GM21528 (cell line): Measurements from ENCODE around the gene USB1.

Source experiments
- ATAC-seq: cut with Tn5 transposase; IDR thresholded peaks from one replicate; pipeline ENCODE4 v1.9.1; 2021; ENCODE audit warnings: mild to moderate bottlenecking, moderate library complexity; ENCODE audit not compliant: unreplicated experiment, low FRiP score

USB1 gene

DNA sequence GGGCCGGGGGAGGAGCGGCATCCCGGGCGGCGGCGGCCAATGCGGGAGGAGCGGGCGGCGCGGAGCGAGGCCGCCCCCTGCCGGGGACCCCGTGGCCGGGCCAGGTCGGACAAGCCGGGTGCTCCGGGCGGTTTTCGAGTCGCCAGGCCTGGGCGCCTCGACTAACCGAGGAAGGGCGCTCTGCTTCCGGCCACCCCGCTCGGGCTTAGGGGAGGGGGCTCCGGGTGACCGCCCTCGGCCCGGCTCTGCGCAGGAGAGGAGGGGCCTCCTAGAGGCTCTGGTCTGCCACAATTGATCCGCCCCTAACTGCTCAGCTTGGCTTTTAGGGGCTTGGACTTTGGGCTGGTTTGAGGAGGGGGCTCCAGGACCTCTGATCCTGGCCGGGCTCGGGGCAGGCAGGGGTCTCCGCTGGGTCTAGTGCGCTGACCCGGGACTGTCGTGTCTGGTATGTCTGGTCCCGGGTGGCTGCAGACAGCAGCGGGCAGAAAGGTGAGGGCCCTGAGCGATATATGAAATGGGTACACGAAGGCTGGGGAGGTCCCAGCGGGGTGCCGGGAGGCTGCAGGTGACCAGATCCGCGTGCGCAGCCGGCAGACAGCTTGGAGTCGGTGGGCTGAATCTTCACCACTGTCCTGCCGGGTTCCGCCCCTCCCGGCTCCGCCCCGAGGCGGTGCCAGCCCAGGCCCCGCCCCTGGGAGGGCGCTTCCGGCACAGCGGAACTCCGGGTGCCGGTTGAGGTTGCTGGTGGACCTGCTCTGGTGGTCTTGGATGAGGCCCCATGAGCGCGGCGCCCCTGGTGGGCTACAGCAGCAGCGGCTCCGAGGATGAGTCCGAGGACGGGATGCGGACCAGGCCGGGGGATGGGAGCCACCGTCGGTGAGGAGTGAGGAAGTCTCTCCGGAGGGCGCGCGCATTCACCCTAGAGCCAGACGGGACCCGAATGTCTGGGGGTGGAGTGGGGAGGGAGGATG is at the start of gene USB1:
TSS of gene USB1 (plus strand) at position 702 of the 971 bp plus-strand sequence. CDS start at position 779, 77 bp downstream.
- peak; percentile 79 for ATAC-seq

DNA sequence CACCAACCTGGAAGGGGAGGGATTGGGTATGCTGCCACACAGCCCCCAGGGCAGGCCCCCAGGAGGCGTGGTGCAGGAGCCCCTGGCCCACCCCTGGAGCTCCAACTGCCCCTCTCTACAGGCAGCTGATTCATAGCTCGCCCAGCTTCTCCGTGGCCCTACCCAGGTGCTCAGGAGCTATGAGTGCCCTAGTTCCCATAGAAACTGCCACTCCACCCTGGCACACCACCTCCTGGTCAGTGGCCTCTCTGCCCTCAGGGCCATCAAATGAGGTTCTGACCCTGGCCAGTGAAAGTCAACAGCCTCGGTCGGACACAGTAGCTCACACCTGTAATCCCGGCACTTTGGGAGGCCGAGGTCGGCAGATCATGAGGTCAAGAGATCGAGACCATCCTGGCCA is 48.3 kb upstream of the USB1 start:
- ATAC-seq: no peak

DNA sequence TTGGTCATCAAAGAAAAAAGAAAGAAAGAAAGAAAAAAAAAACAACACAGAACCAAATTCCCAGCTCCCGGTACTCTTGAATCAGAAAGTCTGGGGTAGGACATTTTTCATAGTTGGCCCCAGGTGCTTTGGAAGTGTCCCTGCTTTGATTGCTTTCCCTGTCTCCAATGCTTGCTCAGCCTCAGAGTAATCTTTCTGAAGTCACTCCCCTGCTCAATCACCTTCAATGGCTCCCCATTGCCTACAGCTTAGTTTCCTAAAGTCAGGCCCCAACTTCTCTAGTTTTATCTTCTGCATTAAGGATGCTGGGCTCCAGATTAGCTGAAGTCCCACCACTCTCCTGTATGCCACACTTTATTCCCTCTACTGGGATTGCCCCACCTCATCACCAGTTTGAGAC is 47.4 kb upstream of the USB1 start:
- no peak for ATAC-seq

DNA sequence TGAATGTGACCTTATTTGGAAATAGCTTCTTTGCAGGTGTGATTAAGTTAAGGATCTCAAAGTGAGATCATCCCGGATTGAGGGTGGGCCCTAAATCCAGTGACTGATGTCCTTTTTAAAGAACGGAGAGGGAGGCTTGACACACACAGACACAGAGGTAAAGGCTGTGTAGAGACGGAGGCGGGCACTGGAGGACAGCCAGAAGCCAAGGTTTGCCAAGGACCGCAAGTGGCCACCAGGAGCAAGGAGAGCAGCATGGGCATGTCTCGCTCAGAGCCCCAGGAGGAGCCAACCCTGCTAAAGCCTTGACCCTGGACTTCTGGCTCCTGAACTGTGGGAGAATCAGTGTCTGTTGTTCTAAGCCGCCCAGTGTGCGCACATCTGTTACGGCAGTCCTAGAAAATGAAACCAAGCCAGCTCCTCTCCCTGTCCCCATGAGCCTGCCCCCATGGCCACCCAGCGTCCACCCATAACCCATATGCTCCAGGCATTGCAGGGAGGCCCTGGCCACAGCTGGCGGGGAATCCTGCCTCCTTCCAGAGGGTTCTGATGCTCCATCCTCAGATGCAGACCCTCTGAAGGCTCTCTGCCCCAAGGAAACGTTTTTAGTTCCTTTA is 45.5 kb upstream of the USB1 start:
- no peak for ATAC-seq

GRCh38 chr16:57956270-57956808 is 44.9 kb upstream of the USB1 start:
- no peak for ATAC-seq

DNA sequence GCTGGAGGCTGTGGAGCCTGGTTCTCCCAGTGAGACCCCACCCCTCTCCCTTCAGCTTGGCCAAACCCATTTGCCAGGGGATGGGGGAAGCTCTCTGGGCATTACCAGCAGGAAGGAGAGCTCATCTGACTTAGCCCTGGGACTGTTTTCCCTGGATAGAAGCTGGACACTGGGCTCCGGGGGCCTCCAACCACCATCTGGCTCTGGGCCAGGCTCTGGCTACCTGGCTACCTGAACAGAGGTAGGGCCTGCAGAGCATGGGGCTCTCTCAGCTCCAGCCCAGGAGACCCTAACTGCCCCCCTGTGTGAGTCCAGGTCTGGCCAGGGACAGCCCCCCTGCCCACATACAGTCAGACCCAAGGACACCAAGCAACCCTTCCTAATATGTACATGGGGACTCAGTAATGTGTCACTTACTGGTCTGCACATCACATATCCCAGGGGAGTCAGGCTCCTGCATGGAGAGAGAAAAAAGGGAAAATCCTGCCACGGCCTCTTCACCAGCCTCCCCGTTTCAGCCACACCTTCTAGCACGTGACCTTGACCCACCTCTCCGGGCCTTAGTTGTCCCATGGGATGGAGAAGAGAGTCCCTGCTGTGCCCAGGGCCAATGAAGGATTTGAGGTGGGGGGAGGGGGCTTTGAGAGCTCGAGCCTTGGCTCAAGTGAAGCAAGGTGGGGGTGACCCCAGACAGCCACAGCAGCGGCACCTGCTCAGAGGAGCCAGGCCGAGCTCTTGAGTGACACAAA is 44.1 kb upstream of the USB1 start:
- no peak for ATAC-seq

DNA sequence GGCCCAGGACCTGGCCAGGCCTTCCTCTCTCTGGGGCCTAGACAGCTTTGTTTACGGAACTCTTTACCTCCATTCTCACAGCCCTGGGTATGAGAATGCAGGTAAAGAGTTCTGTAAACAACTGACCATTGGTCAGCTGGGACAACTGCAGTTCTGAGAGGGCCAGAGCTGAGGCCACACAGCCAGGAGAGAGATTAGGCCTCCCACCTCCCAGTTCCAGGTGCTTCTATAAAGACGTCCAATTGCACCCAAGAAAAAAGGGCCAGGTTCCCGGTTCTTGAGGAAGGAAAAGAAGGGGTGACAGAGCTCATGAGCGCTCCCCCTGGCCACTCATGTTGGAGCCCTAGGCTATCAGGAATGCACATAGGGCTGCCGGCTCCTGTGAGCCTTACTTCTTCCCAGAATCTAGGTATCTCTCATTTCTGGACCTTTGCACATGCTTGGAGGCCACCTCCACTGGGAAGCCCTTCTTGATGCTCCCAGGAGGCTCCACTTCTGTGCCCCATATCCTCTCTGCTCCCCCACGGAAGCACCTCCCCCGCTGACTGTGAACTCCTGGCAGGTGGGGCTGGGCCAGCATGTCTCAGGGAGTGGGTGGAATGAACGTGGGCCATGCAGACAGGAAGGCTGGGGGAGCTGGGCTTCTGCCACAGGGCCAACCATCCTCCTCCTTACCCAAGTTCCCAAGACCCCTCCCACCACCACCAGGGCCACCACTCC is 43.4 kb upstream of the USB1 start:
- no peak for ATAC-seq

DNA sequence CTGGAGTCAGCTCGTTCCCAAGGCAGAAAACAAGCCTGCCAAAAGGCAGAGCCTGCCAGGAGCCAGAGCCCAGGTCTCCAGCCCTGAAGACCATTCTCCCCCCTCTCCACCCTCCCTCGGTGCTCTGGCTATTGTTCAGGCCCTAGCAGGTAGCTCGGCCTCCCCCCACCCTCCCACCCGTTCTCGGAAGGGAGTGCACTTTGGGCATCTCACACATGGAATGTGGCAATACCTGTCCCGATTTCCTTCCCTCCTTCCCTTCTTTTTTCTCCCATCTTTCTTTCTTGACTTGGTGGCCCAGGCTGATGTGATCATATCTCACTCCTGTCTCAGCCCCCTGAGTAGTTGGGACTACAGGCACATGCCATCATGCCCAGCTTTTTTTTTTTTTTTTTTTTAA is 42.7 kb upstream of the USB1 start:
- no peak for ATAC-seq

DNA sequence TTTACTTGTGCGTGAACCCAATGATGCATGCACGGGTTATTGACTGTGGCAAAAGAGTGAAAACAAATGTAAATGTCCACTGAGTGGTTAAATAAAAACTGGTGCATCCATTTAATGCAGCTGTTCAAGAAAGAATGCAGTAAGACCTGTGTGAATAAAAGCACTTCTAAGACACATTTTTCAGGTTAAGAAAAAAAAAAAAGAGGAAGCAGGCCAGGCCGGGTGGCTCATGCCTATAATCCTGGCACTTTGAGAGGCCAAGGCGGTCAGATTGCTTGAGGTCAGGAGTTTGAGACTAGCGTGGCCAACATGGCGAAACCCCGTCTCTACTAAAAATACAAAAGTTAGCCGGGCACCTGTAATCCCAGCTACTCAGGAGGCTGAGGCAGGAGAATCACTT is 42.1 kb upstream of the USB1 start:
- no peak for ATAC-seq

- no peak for ATAC-seq
These were observed 41.4 kb upstream of the USB1 start for GRCh38 chr16:57959804-57960203.

DNA sequence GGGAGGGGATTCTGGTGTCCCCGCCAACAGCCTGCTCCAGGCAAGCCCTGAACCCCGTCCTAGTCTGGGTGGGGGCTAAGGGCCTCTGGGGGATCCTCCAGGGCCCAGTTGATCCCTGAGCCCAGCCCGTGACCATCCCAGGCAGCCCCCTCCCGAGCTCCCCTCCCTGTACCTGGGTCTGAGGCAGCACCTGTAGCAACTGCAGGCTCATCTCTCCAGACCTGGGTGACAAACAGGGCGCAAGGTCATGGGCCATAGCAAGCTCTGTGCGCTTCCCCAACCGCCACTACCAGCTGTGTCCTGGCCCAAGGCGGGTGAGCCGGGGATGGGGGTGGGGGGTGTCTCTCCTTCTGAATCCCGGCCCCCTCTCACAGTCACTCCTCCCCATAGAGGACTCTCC is 40.9 kb upstream of the USB1 start:
- ATAC-seq: no peak

DNA sequence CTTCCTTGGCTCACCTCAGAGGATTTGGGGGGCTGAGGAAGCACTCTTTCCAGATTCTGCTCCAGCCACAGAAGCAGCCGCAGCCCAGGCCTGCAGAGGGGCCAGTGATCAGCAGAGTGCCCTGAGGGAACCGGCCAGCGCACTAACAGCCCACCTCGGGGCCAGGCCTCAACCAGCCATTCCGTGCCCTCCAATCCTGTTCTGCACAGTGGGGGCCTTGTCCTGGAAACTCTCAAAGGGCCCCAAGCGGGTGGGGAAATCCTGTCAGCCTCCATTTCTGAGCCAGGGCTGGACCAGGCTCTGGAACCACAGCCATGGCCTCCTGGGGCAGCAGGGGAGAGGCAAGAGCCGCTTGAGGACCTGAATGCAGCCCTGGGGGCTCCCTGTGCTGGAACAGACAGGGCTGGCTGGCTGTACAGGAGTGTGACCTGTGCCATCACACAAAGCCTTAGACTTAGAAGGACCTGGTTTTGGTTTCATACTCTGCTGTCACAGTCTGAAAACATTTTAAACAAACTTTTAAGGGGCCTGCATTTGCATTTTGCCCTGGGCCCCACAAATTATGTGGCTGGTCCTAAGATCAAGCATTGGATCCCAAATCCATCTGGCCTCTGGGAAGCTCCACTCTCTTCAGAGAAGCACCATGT is 40.3 kb upstream of the USB1 start:
- ATAC-seq: no peak

GRCh38 chr16:57961538-57961937 is 39.7 kb upstream of the USB1 start:
- no peak for ATAC-seq

GRCh38 chr16:57962046-57962445 is 39.2 kb upstream of the USB1 start:
- ATAC-seq: no peak

- ATAC-seq: no peak
These were observed 38.5 kb upstream of the USB1 start for GRCh38 chr16:57962756-57963155.

GRCh38 chr16:57964157-57964700 is 37.0 kb upstream of the USB1 start:
- ATAC-seq: no peak

GRCh38 chr16:57966204-57966771 is 34.9 kb upstream of the USB1 start:
- ATAC-seq: no peak

- no peak for ATAC-seq
These were observed 34.2 kb upstream of the USB1 start for GRCh38 chr16:57966986-57967385.

- no peak for ATAC-seq
These were observed 33.3 kb upstream of the USB1 start for GRCh38 chr16:57967916-57968315.
